Measurements from ENCODE around the gene FGF19. TPM values are rescaled to one million over a fixed set of nuclear protein-coding genes. Genes with fewer than 3 reads are reported as not detected.
A peak's percentile ranks its signal among the peaks of the same experiment; 100 is the strongest.

The FGF19 gene
- total RNA-seq, 2 donors from 2014 or later: 0.37 to 0.40 TPM

- Histone ChIP-seq H3K9me3 (ENCODE audit: control insufficient read depth, low read length) (no peaks in the 10 kb centered on the region), H3K36me3 (ENCODE audit: control insufficient read depth, insufficient read depth, low read length) (no peaks in the 10 kb centered on the region), H3K9ac (ENCODE audit: extremely low read depth, low read length, poor library complexity, severe bottlenecking) (no peak overlapping the region), H3K27me3 (ENCODE audit: control insufficient read depth, insufficient read depth, low read length, poor library complexity, severe bottlenecking) (no peaks in the 10 kb centered on the region), H3K4me1 (ENCODE audit: control insufficient read depth, insufficient read depth, low read length) (no peaks in the 10 kb centered on the region), H3K4me3 (ENCODE audit: low read length) (no peak overlapping the region), H3K27ac (ENCODE audit: low read depth, low read length) (no peak overlapping the region)
- H3K4me3 Mint-ChIP-seq: no peak overlapping the region
- no peak overlapping the region for H3K27ac Mint-ChIP-seq
- no peak for DNase-seq
- 90 to 91% methylated on average over 2 to 3 of the region's 3 CpGs for WGBS, 2 experiments (ENCODE audit: insufficient coverage in 1 of 2, insufficient read length in 1 of 2)
- TF ChIP-seq, protein P1, sequence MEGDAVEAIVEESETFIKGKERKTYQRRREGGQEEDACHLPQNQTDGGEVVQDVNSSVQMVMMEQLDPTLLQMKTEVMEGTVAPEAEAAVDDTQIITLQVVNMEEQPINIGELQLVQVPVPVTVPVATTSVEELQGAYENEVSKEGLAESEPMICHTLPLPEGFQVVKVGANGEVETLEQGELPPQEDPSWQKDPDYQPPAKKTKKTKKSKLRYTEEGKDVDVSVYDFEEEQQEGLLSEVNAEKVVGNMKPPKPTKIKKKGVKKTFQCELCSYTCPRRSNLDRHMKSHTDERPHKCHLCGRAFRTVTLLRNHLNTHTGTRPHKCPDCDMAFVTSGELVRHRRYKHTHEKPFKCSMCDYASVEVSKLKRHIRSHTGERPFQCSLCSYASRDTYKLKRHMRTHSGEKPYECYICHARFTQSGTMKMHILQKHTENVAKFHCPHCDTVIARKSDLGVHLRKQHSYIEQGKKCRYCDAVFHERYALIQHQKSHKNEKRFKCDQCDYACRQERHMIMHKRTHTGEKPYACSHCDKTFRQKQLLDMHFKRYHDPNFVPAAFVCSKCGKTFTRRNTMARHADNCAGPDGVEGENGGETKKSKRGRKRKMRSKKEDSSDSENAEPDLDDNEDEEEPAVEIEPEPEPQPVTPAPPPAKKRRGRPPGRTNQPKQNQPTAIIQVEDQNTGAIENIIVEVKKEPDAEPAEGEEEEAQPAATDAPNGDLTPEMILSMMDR (conservative IDR thresholded peaks at IDR 0.05): no peak
- peaks cover 3% of the 10 kb centered on the region for H3K27me3 Mint-ChIP-seq (ENCODE audit: insufficient read depth)
- peaks cover 25% of the 10 kb centered on the region for H3K9me3 Mint-ChIP-seq
- H3K4me1 Mint-ChIP-seq: peaks cover 8% of the 10 kb centered on the region
- H3K36me3 Mint-ChIP-seq (ENCODE audit: low read depth): no peaks in the 10 kb centered on the region
Observed at GRCh38 chr11:69734841-69735240, 31.0 kb upstream of the FGF19 start.

GRCh38 chr11:69734367-69734766 lies 30.5 kb upstream of the FGF19 start:
- H3K27ac Mint-ChIP-seq: no peak overlapping the region
- H3K9ac ChIP-seq (ENCODE audit: extremely low read depth, low read length, poor library complexity, severe bottlenecking): no peak overlapping the region
- 92 to 94% methylated on average over 1 to 2 of the region's 2 CpGs for whole genome bisulfite sequencing, 2 experiments (ENCODE audit: insufficient coverage in 1 of 2, insufficient read length in 1 of 2)

GRCh38 chr11:69732910-69733309 lies 29.1 kb upstream of the FGF19 start:
- Histone ChIP-seq H3K9ac (ENCODE audit: extremely low read depth, low read length, poor library complexity, severe bottlenecking) (no peak overlapping the region), H3K27me3 (ENCODE audit: control insufficient read depth, insufficient read depth, low read length, poor library complexity, severe bottlenecking) (no peaks in the 10 kb centered on the region), H3K36me3 (ENCODE audit: control insufficient read depth, insufficient read depth, low read length) (no peaks in the 10 kb centered on the region), H3K27ac (ENCODE audit: low read depth, low read length) (no peak overlapping the region), H3K9me3 (ENCODE audit: control insufficient read depth, low read length) (no peaks in the 10 kb centered on the region), H3K4me1 (ENCODE audit: control insufficient read depth, insufficient read depth, low read length) (no peaks in the 10 kb centered on the region), H3K4me3 (ENCODE audit: low read length) (no peak overlapping the region)
- WGBS, 2 experiments (ENCODE audit: insufficient coverage in 1 of 2, insufficient read length in 1 of 2): 83 to 87% methylated on average over 3 to 7 of the region's 7 CpGs
- TF ChIP-seq, protein P1 (conservative IDR thresholded peaks at IDR 0.05): no peak
- Mint-ChIP-seq H3K4me3 (no peak overlapping the region), H3K27me3 (ENCODE audit: insufficient read depth) (peaks cover 5% of the 10 kb centered on the region), H3K36me3 (ENCODE audit: low read depth) (no peaks in the 10 kb centered on the region), H3K9me3 (peaks cover 15% of the 10 kb centered on the region), H3K27ac (no peak overlapping the region), H3K4me1 (peaks cover 8% of the 10 kb centered on the region)
- peak; percentile 66 for DNase-seq

More at GRCh38 chr11:69734367-69734766, 30.5 kb upstream of the FGF19 start:
- Histone ChIP-seq H3K36me3 (ENCODE audit: control insufficient read depth, insufficient read depth, low read length) (no peaks in the 10 kb centered on the region), H3K4me3 (ENCODE audit: low read length) (no peak overlapping the region), H3K9me3 (ENCODE audit: control insufficient read depth, low read length) (no peaks in the 10 kb centered on the region), H3K27me3 (ENCODE audit: control insufficient read depth, insufficient read depth, low read length, poor library complexity, severe bottlenecking) (no peaks in the 10 kb centered on the region), H3K4me1 (ENCODE audit: control insufficient read depth, insufficient read depth, low read length) (no peaks in the 10 kb centered on the region), H3K27ac (ENCODE audit: low read depth, low read length) (no peak overlapping the region)
- TF ChIP-seq, protein P1 (conservative IDR thresholded peaks at IDR 0.05): no peak
- peaks cover 8% of the 10 kb centered on the region for H3K4me1 Mint-ChIP-seq
- DNase-seq: no peak
- H3K4me3 Mint-ChIP-seq: no peak overlapping the region
- H3K27me3 Mint-ChIP-seq (ENCODE audit: insufficient read depth): peaks cover 5% of the 10 kb centered on the region
- H3K9me3 Mint-ChIP-seq: peaks cover 23% of the 10 kb centered on the region
- H3K36me3 Mint-ChIP-seq (ENCODE audit: low read depth): no peaks in the 10 kb centered on the region

All from endodermal cell (in vitro differentiated cells).